ENCODE results near the gene OR2AG1.

OR2AG1 gene

GRCh38 chr11:6742260-6742659 lies 40.6 kb upstream of the OR2AG1 start:
- TF ChIP-seq CTCF (IDR thresholded peaks at IDR 0.05), result no peak

- no peak for TF ChIP-seq CTCF (IDR thresholded peaks at IDR 0.05)
Measured at GRCh38 chr11:6745018-6745417, 37.8 kb upstream of the OR2AG1 start.

- no peak for TF ChIP-seq CTCF (IDR thresholded peaks at IDR 0.05)
Measured at GRCh38 chr11:6745465-6746015, 37.3 kb upstream of the OR2AG1 start.

- TF ChIP-seq CTCF (IDR thresholded peaks at IDR 0.05), result no peak
Measured at GRCh38 chr11:6746086-6746618, 36.7 kb upstream of the OR2AG1 start.

GRCh38 chr11:6746626-6747025 lies 36.2 kb upstream of the OR2AG1 start:
- no peak for TF ChIP-seq CTCF (IDR thresholded peaks at IDR 0.05)

- no peak for TF ChIP-seq CTCF (IDR thresholded peaks at IDR 0.05)
Measured at GRCh38 chr11:6747097-6747668, 35.6 kb upstream of the OR2AG1 start.

- TF ChIP-seq CTCF (IDR thresholded peaks at IDR 0.05), result peak; percentile 91
Measured at GRCh38 chr11:6755303-6755952, 27.4 kb upstream of the OR2AG1 start.
